Loucy (cell line): ENCODE results near the gene HCFC1.

Source experiments
- H2AFZ ChIP-seq: fragments of 200-600 bp; sonication (generic); 2 replicates; pipeline ENCODE4 v1.6.0; 2016; ENCODE audit warnings: antibody characterized with exemption, mild to moderate bottlenecking, low read length, moderate library complexity
- H3F3A ChIP-seq: fragments of 200-600 bp; 2 replicates; pipeline ENCODE4 v1.6.0; 2016; ENCODE audit warnings: antibody characterized with exemption, low read depth, mild to moderate bottlenecking
- H3K27me3 ChIP-seq: fragments of 200-600 bp; sonication (generic); 2 replicates; pipeline ENCODE4 v1.6.1; 2014; ENCODE audit warnings: low read length, mild to moderate bottlenecking; ENCODE audit not compliant: insufficient read depth, poor library complexity, severe bottlenecking
- H3K36me3 ChIP-seq: fragments of 200-600 bp; sonication (generic); 2 replicates; pipeline ENCODE4 v1.6.1; 2016; ENCODE audit warnings: low read length; ENCODE audit not compliant: insufficient read depth
- H3K4me1 ChIP-seq: fragments of 200-600 bp; sonication (generic); 2 replicates; pipeline ENCODE4 v1.5.1; 2014; ENCODE audit warnings: low read length, mild to moderate bottlenecking; ENCODE audit not compliant: insufficient read depth, poor library complexity, severe bottlenecking
- H3K4me2 ChIP-seq: fragments of 200-600 bp; sonication (generic); 2 replicates; pipeline ENCODE4 v1.6.0; 2014; ENCODE audit warnings: antibody characterized with exemption, low read length, low read depth, mild to moderate bottlenecking; ENCODE audit not compliant: poor library complexity, severe bottlenecking
- H3K4me3 ChIP-seq: fragments of 200-600 bp; sonication (generic); 2 replicates; pipeline ENCODE4 v1.5.1; 2014; ENCODE audit warnings: low read length, mild to moderate bottlenecking, mixed read lengths; ENCODE audit not compliant: poor library complexity, severe bottlenecking
- H3K79me2 ChIP-seq: fragments of 200-600 bp; sonication (generic); 2 replicates; pipeline ENCODE4 v1.6.1; 2014; ENCODE audit warnings: low read length; ENCODE audit not compliant: insufficient read depth
- H3K9ac ChIP-seq: fragments of 200-600 bp; sonication (generic); 2 replicates; pipeline ENCODE4 v1.6.0; 2014; ENCODE audit warnings: mild to moderate bottlenecking, low read depth, low read length, moderate library complexity; ENCODE audit not compliant: poor library complexity, severe bottlenecking
- H3K9me2 ChIP-seq: fragments of 200-600 bp; sonication (generic); replicated peaks from 2 replicates; pipeline ENCODE4 v1.6.1; 2016; ENCODE audit warnings: low read depth, low read length, mixed read lengths
- H3K9me3 ChIP-seq: fragments of 200-600 bp; sonication (generic); 2 replicates; pipeline ENCODE4 v1.6.1; 2014; ENCODE audit warnings: mild to moderate bottlenecking, antibody characterized with exemption, low read length, low read depth; ENCODE audit not compliant: insufficient read depth
- H4K20me1 ChIP-seq: fragments of 200-600 bp; sonication (generic); 2 replicates; pipeline ENCODE4 v1.6.0; 2014; ENCODE audit warnings: antibody characterized with exemption, low read length, mild to moderate bottlenecking; ENCODE audit not compliant: insufficient read depth, poor library complexity, severe bottlenecking
- CTCF ChIP-seq: fragments of 200-600 bp; sonication (generic); conservative IDR thresholded peaks from 2 replicates; pipeline ENCODE4 v1.5.1; 2014; ENCODE audit warnings: mild to moderate bottlenecking, antibody characterized with exemption, low read length
- EZH2phosphoT487 ChIP-seq: fragments of 200-600 bp; IDR thresholded peaks from 2 replicates; pipeline ENCODE4 v1.6.1; 2018; ENCODE audit warnings: antibody characterized with exemption, mild to moderate bottlenecking, moderate library complexity, borderline replicate concordance

Gene HCFC1

GRCh38 chrX:154014429-154015380 is 43.1 kb upstream of the HCFC1 start:
- Histone ChIP-seq H3K4me3 (no peak overlapping the region), H3K9ac (no peak overlapping the region), H3K36me3 (peaks cover 7% of the 10 kb centered on the region; the same call in 1 of the 2 replicates), H3K79me2 (peaks cover 41% of the 10 kb centered on the region), H2AFZ (no peak overlapping the region), H4K20me1 (peaks cover 3% of the 10 kb centered on the region), H3F3A (no peaks in the 10 kb centered on the region), H3K9me3 (no peaks in the 10 kb centered on the region), H3K9me2 (no peaks in the 10 kb centered on the region), H3K27me3 (no peaks in the 10 kb centered on the region), H3K4me1 (no peaks in the 10 kb centered on the region), H3K4me2 (no peak overlapping the region)
- TF ChIP-seq EZH2phosphoT487 (no peak), CTCF (no peak)

- H3K4me3 ChIP-seq, result no peak overlapping the region
- H4K20me1 ChIP-seq, result peaks cover 3% of the 10 kb centered on the region
- no peaks in the 10 kb centered on the region for H3K9me3 ChIP-seq
- H3F3A ChIP-seq, result no peaks in the 10 kb centered on the region
- no peak overlapping the region for H2AFZ ChIP-seq
- H3K79me2 ChIP-seq, result peaks cover 33% of the 10 kb centered on the region
- H3K9ac ChIP-seq, result no peak overlapping the region
- TF ChIP-seq EZH2phosphoT487, result no peak
- TF ChIP-seq CTCF, result peak; percentile 80
- H3K9me2 ChIP-seq, result no peaks in the 10 kb centered on the region
- no peaks in the 10 kb centered on the region for H3K4me1 ChIP-seq
- peaks cover 7% of the 10 kb centered on the region; the same call in 1 of the 2 replicates for H3K36me3 ChIP-seq
- peak overlapping the region; percentile 34 for H3K4me2 ChIP-seq
- H3K27me3 ChIP-seq, result no peaks in the 10 kb centered on the region
These were observed 42.2 kb upstream of the HCFC1 start for GRCh38 chrX:154013614-154014360.

GRCh38 chrX:154013001-154013421 is 41.4 kb upstream of the HCFC1 start:
- TF ChIP-seq EZH2phosphoT487 (no peak), CTCF (no peak)
- Histone ChIP-seq H4K20me1 (peaks cover 3% of the 10 kb centered on the region), H3K27me3 (no peaks in the 10 kb centered on the region), H3K4me3 (no peak overlapping the region), H3K9ac (no peak overlapping the region), H3K4me1 (no peaks in the 10 kb centered on the region), H2AFZ (no peak overlapping the region), H3K79me2 (peaks cover 26% of the 10 kb centered on the region), H3K9me3 (no peaks in the 10 kb centered on the region), H3K9me2 (no peaks in the 10 kb centered on the region), H3F3A (no peaks in the 10 kb centered on the region), H3K4me2 (peak overlapping the region; percentile 34), H3K36me3 (peaks cover 7% of the 10 kb centered on the region; the same call in 1 of the 2 replicates)
